Natural killer cell (primary cell): ENCODE measurements around the gene PNMA6E. TPM values are rescaled to one million over a fixed set of nuclear protein-coding genes. Genes with fewer than 3 reads are reported as not detected.
A peak's percentile ranks its signal among the peaks of the same experiment; 100 is the strongest.

Source experiments
- ATAC-seq, 3 donors: fragments of 150-1000 bp in 2 of 3; fragments of 200-7000 bp in 1 of 3; cut with Tn5 transposase; 1 replicate in 1 of 3; 2 replicates in 2 of 3; pipeline ENCODE4 v1.10.0; 2021; ENCODE audit warnings: mild to moderate bottlenecking in 2 of 3, moderate library complexity in 2 of 3
- DNase-seq, 2 donors: peaks; one replicate each; pipeline versions ENCODE4 v3.0.0 to v3.0.0-alpha.2; 2013 to 2021; ENCODE audit warnings: mixed read lengths in 1 of 2
- H3K27ac ChIP-seq: one replicate; pipeline ENCODE4 v1.5.1; 2013; ENCODE audit warnings: mild to moderate bottlenecking, low read length
- H3K27me3 ChIP-seq: one replicate; pipeline ENCODE4 v1.6.1; 2013; ENCODE audit warnings: low read length; ENCODE audit not compliant: control insufficient read depth, insufficient read depth
- H3K36me3 ChIP-seq: one replicate; pipeline ENCODE4 v1.6.1; 2013; ENCODE audit warnings: low read length; ENCODE audit not compliant: control insufficient read depth, insufficient read depth
- H3K4me1 ChIP-seq: one replicate; pipeline ENCODE4 v1.6.1; 2013; ENCODE audit warnings: low read length; ENCODE audit not compliant: control insufficient read depth, insufficient read depth
- H3K4me3 ChIP-seq: one replicate; pipeline ENCODE4 v1.5.1; 2013; ENCODE audit warnings: low read length
- H3K9me3 ChIP-seq: one replicate; pipeline ENCODE4 v1.6.1; 2013; ENCODE audit warnings: low read length; ENCODE audit not compliant: control insufficient read depth, insufficient read depth
- H3K27ac Mint-ChIP-seq, 2 donors: one replicate each; pipeline ENCODE4 v1.8.0; 2022; ENCODE audit warnings: mild to moderate bottlenecking in 2 of 2, mixed read lengths in 2 of 2, moderate library complexity in 1 of 2
- H3K27me3 Mint-ChIP-seq, 2 donors: one replicate each; pipeline ENCODE4 v1.8.0; 2022; ENCODE audit warnings: low read depth in 2 of 2, mixed read lengths in 2 of 2
- H3K36me3 Mint-ChIP-seq: one replicate; pipeline ENCODE4 v1.8.0; 2022; ENCODE audit warnings: mixed read lengths
- H3K4me1 Mint-ChIP-seq, 2 donors: one replicate each; pipeline ENCODE4 v1.8.0; 2022; ENCODE audit warnings: mixed read lengths in 2 of 2
- H3K4me3 Mint-ChIP-seq: one replicate; pipeline ENCODE4 v1.8.0; 2022; ENCODE audit warnings: mild to moderate bottlenecking, moderate library complexity, mixed read lengths
- H3K9me3 Mint-ChIP-seq, 2 donors: one replicate each; pipeline ENCODE4 v1.8.0; 2022; ENCODE audit warnings: mixed read lengths in 2 of 2
- CTCF ChIP-seq: fragments of 200-600 bp; IDR thresholded peaks from one replicate; pipeline ENCODE4 v1.8.0; 2022; ENCODE audit warnings: antibody characterized with exemption
- WGBS: methylation state at CpG from one replicate; pipeline ENCODE4 v1.1.7; 2013; ENCODE audit warnings: missing lambda C conversion rate; ENCODE audit not compliant: insufficient coverage; 5-methylcytosine and 5-hydroxymethylcytosine counted together
- intact Hi-C: fragments of 100-400 bp; cut with micrococcal nuclease; formaldehyde crosslinking; loops from one replicate; pipeline ENCODE4 v1.14.2; 2022
- total RNA-seq, 4 donors: library from RNA; stranded (reverse); fragments of 120-200 nt in 1 of 4; gene quantifications; one replicate each; pipeline versions ENCODE4 v1.2.3 to v1.2.4, GENCODE V29; 2013 to 2022

Gene PNMA6E
- total RNA-seq, 3 donors from 2014 or later (not counting 1 experiment from before 2014, with no cell fraction given), result not detected

DNA sequence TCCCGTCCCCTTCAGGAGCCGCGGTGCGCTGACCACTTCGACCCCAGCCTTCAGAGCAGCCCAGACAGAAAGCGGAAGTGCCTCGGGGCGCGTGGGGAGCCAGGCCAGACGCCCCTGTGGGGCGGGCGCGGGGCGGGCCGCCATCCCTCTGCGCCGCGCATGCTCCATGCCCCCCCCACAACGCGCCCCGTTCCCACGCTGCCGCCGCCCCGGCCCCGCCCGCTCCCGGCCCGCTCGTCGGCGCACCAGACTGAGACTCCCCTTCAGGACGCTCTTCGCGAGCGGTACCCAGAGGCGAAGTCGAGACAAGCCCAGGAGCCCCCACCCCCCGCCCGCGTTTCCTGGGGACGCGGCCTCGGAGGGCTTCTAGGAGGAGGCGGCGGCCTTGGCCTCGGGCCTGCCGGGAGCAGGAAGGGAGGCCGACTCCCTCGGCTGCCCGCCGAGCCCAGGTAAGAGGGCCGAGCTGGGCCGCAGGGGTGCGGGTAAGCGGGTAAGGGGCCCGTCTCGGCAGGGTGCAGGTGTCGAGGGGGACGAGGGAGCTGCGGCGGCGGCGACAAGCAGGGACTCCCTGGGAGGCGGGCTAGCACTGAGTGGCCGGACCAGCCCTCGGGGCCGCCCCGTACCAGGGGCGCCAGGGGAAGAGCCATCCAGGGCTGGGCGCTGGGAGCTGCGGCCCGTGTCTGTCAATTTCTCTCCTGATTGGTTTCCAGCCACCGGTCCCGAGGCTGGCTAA lies 10.3 kb upstream of the PNMA6E start, which contains the start of gene ZFP92:
Gene ZFP92 (plus strand): TSS at position 218 of the 733 bp plus-strand sequence. CDS start 6,851 bp downstream, outside the sequence.
- peaks cover 0 to 14% of the 10 kb centered on the region in 2 donors for H3K4me1 Mint-ChIP-seq
- no peaks in the 10 kb centered on the region for H3K9me3 Mint-ChIP-seq
- Histone ChIP-seq H3K27ac (no peak within 1 kb of the TSS), H3K9me3 (no peaks in the 10 kb centered on the region), H3K27me3 (no peaks in the 10 kb centered on the region), H3K4me3 (peak within 1 kb of the TSS; percentile 49), H3K36me3 (no peaks in the 10 kb centered on the region), H3K4me1 (peaks cover 15% of the 10 kb centered on the region)
- TF ChIP-seq CTCF, result no peak
- H3K36me3 Mint-ChIP-seq, result no peaks in the 10 kb centered on the region
- ATAC-seq, result peak; percentile 75 to 89 (median 80)
- WGBS, result under 1% methylated on average over 74 of the region's 75 CpGs
- peak; percentile 18 to 61 for DNase-seq
- peak within 1 kb of the TSS in 1 of 2 donors; percentile 68 for H3K27ac Mint-ChIP-seq
- no peaks in the 10 kb centered on the region for H3K27me3 Mint-ChIP-seq
- intact Hi-C loops, result no loop called here
- H3K4me3 Mint-ChIP-seq, result peak within 1 kb of the TSS; percentile 84

DNA sequence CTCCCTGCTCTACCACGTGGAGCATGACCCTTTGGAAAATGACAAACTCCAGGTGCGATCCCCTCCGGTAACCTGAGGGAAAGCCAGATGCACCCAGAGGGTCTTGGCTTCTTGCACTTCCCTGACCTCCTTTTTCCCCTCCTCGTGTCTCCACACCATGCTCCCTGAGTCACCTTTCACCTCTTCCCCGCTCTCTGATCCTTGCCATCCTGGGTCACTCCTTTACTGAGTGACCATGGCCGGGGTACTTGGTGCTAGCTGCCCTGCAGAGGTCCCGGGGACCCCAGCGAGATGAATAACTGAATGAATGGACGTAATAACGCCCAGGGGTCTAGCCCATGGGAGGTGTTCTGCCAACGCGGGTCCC lies 9.7 kb upstream of the PNMA6E start:
- no peaks in the 10 kb centered on the region for H3K36me3 Mint-ChIP-seq
- peaks cover 15% of the 10 kb centered on the region for H3K4me1 ChIP-seq
- no peaks in the 10 kb centered on the region for H3K27me3 ChIP-seq
- peak overlapping the region; percentile 84 for H3K4me3 Mint-ChIP-seq
- H3K27ac Mint-ChIP-seq, result peak overlapping the region in 1 of 2 donors; percentile 68
- no peaks in the 10 kb centered on the region for H3K9me3 Mint-ChIP-seq
- 65% methylated on average over 12 of the region's 12 CpGs for WGBS
- intact Hi-C loops, result no loop called here
- no peaks in the 10 kb centered on the region for H3K36me3 ChIP-seq
- H3K27ac ChIP-seq, result no peak overlapping the region
- no peak for TF ChIP-seq CTCF
- H3K4me1 Mint-ChIP-seq, result peaks cover 0 to 13% of the 10 kb centered on the region in 2 donors
- H3K27me3 Mint-ChIP-seq, result peaks cover 0 to 3% of the 10 kb centered on the region in 2 donors
- no peak for DNase-seq
- no peak for ATAC-seq
- H3K4me3 ChIP-seq, result peak overlapping the region; percentile 20
- H3K9me3 ChIP-seq, result no peaks in the 10 kb centered on the region

GRCh38 chrX:153410373-153410772 lies 9.2 kb upstream of the PNMA6E start:
- Histone ChIP-seq H3K36me3 (no peaks in the 10 kb centered on the region), H3K9me3 (no peaks in the 10 kb centered on the region), H3K27ac (no peak overlapping the region), H3K4me1 (peaks cover 15% of the 10 kb centered on the region), H3K27me3 (no peaks in the 10 kb centered on the region), H3K4me3 (no peak overlapping the region)
- H3K4me3 Mint-ChIP-seq, result no peak overlapping the region
- 97% methylated on average over 12 of the region's 15 CpGs for WGBS
- ATAC-seq (no peak), DNase-seq (no peak)
- H3K4me1 Mint-ChIP-seq, result peaks cover 0 to 10% of the 10 kb centered on the region in 2 donors
- no peak for TF ChIP-seq CTCF
- no peak overlapping the region for H3K27ac Mint-ChIP-seq
- H3K27me3 Mint-ChIP-seq, result peaks cover 0 to 5% of the 10 kb centered on the region in 2 donors
- no peaks in the 10 kb centered on the region for H3K36me3 Mint-ChIP-seq
- H3K9me3 Mint-ChIP-seq, result no peaks in the 10 kb centered on the region
- intact Hi-C loops, result no loop called here
